Loucy (cell line): ENCODE data around the gene VMA21.

ENCODE experiments used
- CTCF ChIP-seq: fragments of 200-600 bp; sonication (generic); conservative IDR thresholded peaks from 2 replicates; pipeline ENCODE4 v1.5.1; 2014; ENCODE audit warnings: mild to moderate bottlenecking, antibody characterized with exemption, low read length
- EZH2phosphoT487 ChIP-seq: fragments of 200-600 bp; IDR thresholded peaks from 2 replicates; pipeline ENCODE4 v1.6.1; 2018; ENCODE audit warnings: antibody characterized with exemption, mild to moderate bottlenecking, moderate library complexity, borderline replicate concordance

- TF ChIP-seq CTCF (no peak), EZH2phosphoT487 (no peak)
Observed at GRCh38 chrX:151458824-151459223, 61.8 kb downstream of the VMA21 start.
